Measurements from ENCODE around the gene BRD1. TPM values are rescaled to one million over a fixed set of nuclear protein-coding genes. Genes with fewer than 3 reads are reported as not detected.

The BRD1 gene
- total RNA-seq, 4 donors from 2014 or later: 43.4 to 70.5 (median 50.3) TPM

GRCh38 chr22:49730656-49731055 is 97.0 kb downstream of the BRD1 start:
- 82 to 83% methylated on average over 8 to 9 of the region's 9 CpGs for WGBS, 2 donors (ENCODE audit: low coverage in 1 of 2)
- DNase-seq: no peak
- Histone ChIP-seq H3K27ac (no peak overlapping the region), H3K4me3 (no peak overlapping the region), H3K36me3 (no peaks in the 10 kb centered on the region), H3K4me1 (no peaks in the 10 kb centered on the region), H3K27me3 (peaks cover 63% of the 10 kb centered on the region), H3K9me3 (no peaks in the 10 kb centered on the region)
- intact Hi-C loops (cut with DNase I; ENCODE audit: low total_unique reads) (no loop called here), in situ Hi-C loops (cut with MboI; ENCODE audit: low pct_ligation_motif_present in 1 of 4, low pct_unique_long_range_greater_than_20kb in 1 of 4, low sequenced_read_pairs in 3 of 4) (no loop called here)
- TF ChIP-seq EP300 (IDR thresholded peaks at IDR 0.05; ENCODE audit: low read depth): no peak

DNA sequence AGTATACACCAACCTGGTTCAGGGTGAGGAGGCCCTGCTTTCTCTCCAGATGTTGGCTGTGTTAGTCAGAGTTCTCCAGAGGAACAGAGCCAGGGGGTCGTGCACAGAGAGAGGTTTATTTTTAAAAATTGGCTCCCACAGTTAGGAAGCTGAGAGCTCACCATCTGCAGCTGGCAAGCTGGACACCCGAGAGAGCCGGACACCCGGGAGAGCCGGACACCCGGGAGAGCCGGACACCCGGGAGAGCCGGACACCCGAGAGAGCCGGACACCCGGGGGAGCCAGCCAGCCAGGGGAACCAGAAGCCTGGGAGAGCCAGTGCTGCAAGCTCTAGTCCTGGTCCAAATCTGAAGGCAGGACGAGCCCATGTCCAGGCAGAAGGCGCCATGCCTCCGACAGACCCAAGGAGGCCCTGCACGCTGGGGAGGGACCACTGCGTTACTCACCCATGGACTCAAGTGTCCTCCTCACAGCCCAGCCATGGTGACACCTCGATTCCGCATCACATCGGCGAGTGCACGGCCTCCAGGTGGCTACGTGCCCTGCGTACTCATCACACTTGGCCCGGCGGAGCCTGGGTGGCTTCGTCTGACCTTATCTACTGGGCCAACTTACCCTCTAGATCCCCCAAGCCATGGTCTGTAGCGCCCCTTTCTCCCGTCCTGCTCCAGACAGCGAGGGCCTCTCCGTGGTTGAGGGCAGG is 99.0 kb downstream of the BRD1 start:
- intact Hi-C loops (cut with DNase I; ENCODE audit: low total_unique reads) (no loop called here), in situ Hi-C loops (cut with MboI; ENCODE audit: low pct_ligation_motif_present in 1 of 4, low pct_unique_long_range_greater_than_20kb in 1 of 4, low sequenced_read_pairs in 3 of 4) (no loop called here)
- 74% methylated on average over 31 of the region's 31 CpGs; no CpG with 5 or more reads in 1 of the 2 donors for WGBS, 2 donors (ENCODE audit: low coverage in 1 of 2)
- H3K27me3 ChIP-seq: peaks cover 72% of the 10 kb centered on the region
- no peaks in the 10 kb centered on the region for H3K9me3 ChIP-seq
- no peak overlapping the region for H3K4me3 ChIP-seq
- H3K36me3 ChIP-seq: no peaks in the 10 kb centered on the region
- DNase-seq: no peak
- no peak overlapping the region for H3K27ac ChIP-seq
- no peak for TF ChIP-seq EP300 (IDR thresholded peaks at IDR 0.05; ENCODE audit: low read depth)
- no peak for TF ChIP-seq POLR2A (IDR thresholded peaks at IDR 0.05)
- TF ChIP-seq POLR2AphosphoS5 (IDR thresholded peaks at IDR 0.05): no peak
- TF ChIP-seq CTCF (IDR thresholded peaks at IDR 0.05): no peak
- H3K4me1 ChIP-seq: peaks cover 0 to 12% (median 2%) of the 10 kb centered on the region in 4 donors

DNA sequence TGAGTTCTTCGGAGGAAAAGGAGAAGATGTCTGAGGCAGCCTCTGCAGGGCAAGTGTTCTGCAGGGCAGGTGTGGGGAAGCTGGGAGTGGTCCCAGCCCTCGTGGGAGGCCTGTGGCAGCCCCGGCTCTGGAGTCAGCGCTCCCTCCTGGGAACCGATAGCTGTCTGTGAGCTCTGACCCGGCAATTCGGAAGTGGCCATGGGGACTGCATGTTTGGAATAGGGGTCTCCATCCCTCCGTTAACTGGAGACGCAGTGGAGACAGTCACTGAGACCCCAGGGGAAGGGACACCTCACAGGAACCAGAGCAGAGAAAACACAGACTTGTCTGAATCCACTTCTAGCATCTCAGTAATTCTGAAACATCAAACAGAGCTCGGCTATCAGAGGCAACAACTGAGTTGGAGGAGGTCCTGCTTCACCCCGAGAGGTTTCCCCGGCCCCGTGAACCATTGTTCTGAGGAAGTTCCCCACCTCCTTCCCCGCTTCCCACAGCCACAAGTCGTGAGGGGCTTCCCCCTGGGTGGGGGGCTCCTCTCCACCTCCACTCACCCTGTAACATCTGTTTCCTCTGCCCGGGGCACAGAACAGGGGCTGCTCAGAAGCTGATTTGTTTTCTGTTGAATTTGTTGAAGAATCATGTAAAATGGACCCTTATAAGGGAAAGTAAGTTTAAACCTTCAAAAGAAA is 99.6 kb downstream of the BRD1 start:
- 20 to 46% methylated on average over 5 to 16 of the region's 16 CpGs for WGBS, 2 donors (ENCODE audit: low coverage in 1 of 2)
- no peak overlapping the region for H3K4me3 ChIP-seq
- TF ChIP-seq POLR2AphosphoS5 (IDR thresholded peaks at IDR 0.05) (no peak), POLR2A (IDR thresholded peaks at IDR 0.05) (no peak)
- no peak for DNase-seq
- in situ Hi-C loops (cut with MboI; ENCODE audit: low pct_ligation_motif_present in 1 of 4, low pct_unique_long_range_greater_than_20kb in 1 of 4, low sequenced_read_pairs in 3 of 4): no loop called here
- peaks cover 78% of the 10 kb centered on the region for H3K27me3 ChIP-seq
- H3K4me1 ChIP-seq: peaks cover 0 to 12% (median 2%) of the 10 kb centered on the region in 4 donors
- intact Hi-C loops (cut with DNase I; ENCODE audit: low total_unique reads): no loop called here
- no peaks in the 10 kb centered on the region for H3K9me3 ChIP-seq
- no peaks in the 10 kb centered on the region for H3K36me3 ChIP-seq
- no peak overlapping the region for H3K27ac ChIP-seq

- Histone ChIP-seq H3K4me1 (peaks cover 0 to 12% (median 2%) of the 10 kb centered on the region in 4 donors), H3K9me3 (no peaks in the 10 kb centered on the region), H3K36me3 (no peaks in the 10 kb centered on the region), H3K4me3 (no peak overlapping the region), H3K27me3 (peaks cover 74% of the 10 kb centered on the region), H3K27ac (no peak overlapping the region)
- 83% methylated on average over 27 of the region's 27 CpGs; no CpG with 5 or more reads in 1 of the 2 donors for WGBS, 2 donors (ENCODE audit: low coverage in 1 of 2)
- TF ChIP-seq POLR2AphosphoS5 (IDR thresholded peaks at IDR 0.05): no peak
- no peak for TF ChIP-seq POLR2A (IDR thresholded peaks at IDR 0.05)
- TF ChIP-seq CTCF (IDR thresholded peaks at IDR 0.05): no peak
- intact Hi-C loops (cut with DNase I; ENCODE audit: low total_unique reads) (no loop called here), in situ Hi-C loops (cut with MboI; ENCODE audit: low pct_ligation_motif_present in 1 of 4, low pct_unique_long_range_greater_than_20kb in 1 of 4, low sequenced_read_pairs in 3 of 4) (no loop called here)
- no peak for DNase-seq
These were observed 100.3 kb downstream of the BRD1 start for GRCh38 chr22:49727191-49727880.

DNA sequence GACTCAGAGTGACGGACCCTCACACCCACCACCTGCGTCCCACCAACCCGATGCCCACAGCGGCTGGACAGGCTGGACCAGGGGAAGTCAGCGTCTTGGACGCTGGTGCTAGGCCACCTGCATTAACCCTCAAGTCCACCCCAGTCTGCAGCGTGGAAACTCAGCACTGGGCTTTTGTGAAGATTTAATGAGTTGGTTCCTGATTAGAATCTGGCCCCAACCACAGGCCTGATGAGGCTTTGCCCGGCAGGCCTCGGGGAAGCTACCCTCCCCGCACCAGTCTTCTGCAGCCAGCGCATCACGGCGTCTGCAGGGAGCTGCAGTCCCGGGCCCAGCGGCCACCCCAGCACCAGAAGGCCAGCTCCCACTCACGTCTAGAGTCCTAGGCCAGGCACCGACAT is 101.0 kb downstream of the BRD1 start:
- no peaks in the 10 kb centered on the region for H3K36me3 ChIP-seq
- in situ Hi-C loops (cut with MboI; ENCODE audit: low pct_ligation_motif_present in 1 of 4, low pct_unique_long_range_greater_than_20kb in 1 of 4, low sequenced_read_pairs in 3 of 4) (no loop called here), intact Hi-C loops (cut with DNase I; ENCODE audit: low total_unique reads) (no loop called here)
- TF ChIP-seq EP300 (IDR thresholded peaks at IDR 0.05; ENCODE audit: low read depth) (no peak), CTCF (IDR thresholded peaks at IDR 0.05) (no peak), POLR2AphosphoS5 (IDR thresholded peaks at IDR 0.05) (no peak), POLR2A (IDR thresholded peaks at IDR 0.05) (no peak)
- no peak overlapping the region for H3K27ac ChIP-seq
- no peaks in the 10 kb centered on the region for H3K9me3 ChIP-seq
- no peak for DNase-seq
- WGBS, 2 donors (ENCODE audit: low coverage in 1 of 2): 76% methylated on average over 17 of the region's 17 CpGs; no CpG with 5 or more reads in 1 of the 2 donors
- peaks cover 74% of the 10 kb centered on the region for H3K27me3 ChIP-seq
- no peak overlapping the region for H3K4me3 ChIP-seq
- H3K4me1 ChIP-seq: peaks cover 0 to 12% (median 2%) of the 10 kb centered on the region in 4 donors

All from transverse colon (tissue), 4 donors.